ENCODE results near the gene CGNL1.

- TF ChIP-seq CTCF (IDR thresholded peaks at IDR 0.05; ENCODE audit: low read depth, low read length), result no peak
- TF ChIP-seq EZH2phosphoT487 (IDR thresholded peaks at IDR 0.05; ENCODE audit: low read depth), result no peak
Observed at GRCh38 chr15:57583282-57583681, 207.0 kb downstream of the CGNL1 start.

All from OCI-LY3 (cell line).